GM06990 (cell line): Measurements from ENCODE around the gene NRM.
A peak's percentile ranks its signal among the peaks of the same experiment; 100 is the strongest.

ENCODE experiments used
- DNase-seq: peaks from one replicate; pipeline ENCODE4 v3.0.0-alpha.2; 2011; ENCODE audit not compliant: insufficient read length; ENCODE audit errors: extremely low read depth
- H3K27me3 ChIP-seq: replicated peaks from 2 replicates; pipeline ENCODE4 v1.6.0; 2011; ENCODE audit warnings: low read length; ENCODE audit not compliant: control insufficient read depth, insufficient read depth
- H3K36me3 ChIP-seq: 2 replicates; pipeline ENCODE4 v1.5.1; 2011; ENCODE audit warnings: low read length; ENCODE audit not compliant: control insufficient read depth, insufficient read depth
- H3K4me3 ChIP-seq: replicated peaks from 2 replicates; pipeline ENCODE4 v1.5.1; 2011; ENCODE audit warnings: low read depth, mild to moderate bottlenecking, control low read depth, low read length
- TF ChIP-seq, protein P1 (sequence below): IDR thresholded peaks from 2 replicates; pipeline ENCODE4 v1.5.1; 2011; ENCODE audit warnings: low read length, control low read depth, mild to moderate bottlenecking, inconsistent platforms; ENCODE audit not compliant: insufficient read depth, poor library complexity, severe bottlenecking

Gene NRM

DNA sequence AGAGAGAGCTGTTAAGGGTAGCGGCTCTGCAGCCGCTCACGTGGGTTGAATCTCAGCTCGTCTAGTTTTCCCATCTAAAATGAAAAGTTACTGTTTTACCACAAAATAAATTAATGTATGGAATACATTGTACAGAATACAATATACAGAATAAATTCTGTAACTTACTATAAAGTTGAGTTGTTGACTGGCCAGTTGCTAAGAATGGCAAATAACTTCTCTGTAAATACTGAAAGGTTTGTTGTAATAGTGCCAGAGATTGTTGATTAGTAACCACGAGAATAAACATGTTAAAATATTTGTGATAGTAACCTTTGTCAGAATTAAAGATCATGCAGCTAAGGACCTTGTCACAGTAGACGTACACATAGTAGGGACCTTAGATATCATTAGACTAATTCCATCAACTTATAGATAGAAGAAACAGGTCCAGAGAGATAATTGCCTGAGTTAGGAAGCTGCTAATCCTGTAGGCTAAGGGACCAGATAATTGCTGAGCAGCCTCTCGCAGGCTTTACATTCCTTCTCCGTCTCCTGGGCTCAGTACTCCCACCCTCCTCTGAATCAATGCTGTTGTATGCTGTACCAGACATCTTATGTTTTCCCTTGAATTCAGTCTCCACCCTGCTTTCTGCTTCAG lies 544 bp upstream of the NRM start:
- no peak for DNase-seq
- TF ChIP-seq, protein P1, sequence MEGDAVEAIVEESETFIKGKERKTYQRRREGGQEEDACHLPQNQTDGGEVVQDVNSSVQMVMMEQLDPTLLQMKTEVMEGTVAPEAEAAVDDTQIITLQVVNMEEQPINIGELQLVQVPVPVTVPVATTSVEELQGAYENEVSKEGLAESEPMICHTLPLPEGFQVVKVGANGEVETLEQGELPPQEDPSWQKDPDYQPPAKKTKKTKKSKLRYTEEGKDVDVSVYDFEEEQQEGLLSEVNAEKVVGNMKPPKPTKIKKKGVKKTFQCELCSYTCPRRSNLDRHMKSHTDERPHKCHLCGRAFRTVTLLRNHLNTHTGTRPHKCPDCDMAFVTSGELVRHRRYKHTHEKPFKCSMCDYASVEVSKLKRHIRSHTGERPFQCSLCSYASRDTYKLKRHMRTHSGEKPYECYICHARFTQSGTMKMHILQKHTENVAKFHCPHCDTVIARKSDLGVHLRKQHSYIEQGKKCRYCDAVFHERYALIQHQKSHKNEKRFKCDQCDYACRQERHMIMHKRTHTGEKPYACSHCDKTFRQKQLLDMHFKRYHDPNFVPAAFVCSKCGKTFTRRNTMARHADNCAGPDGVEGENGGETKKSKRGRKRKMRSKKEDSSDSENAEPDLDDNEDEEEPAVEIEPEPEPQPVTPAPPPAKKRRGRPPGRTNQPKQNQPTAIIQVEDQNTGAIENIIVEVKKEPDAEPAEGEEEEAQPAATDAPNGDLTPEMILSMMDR: no peak
- H3K36me3 ChIP-seq: no peaks in the 10 kb centered on the region
- peak overlapping the region; percentile 87 for H3K4me3 ChIP-seq
- no peaks in the 10 kb centered on the region for H3K27me3 ChIP-seq

GRCh38 chr6:30689985-30690384 lies 799 bp downstream of the NRM start:
- peak; percentile 22 for DNase-seq
- no peaks in the 10 kb centered on the region for H3K36me3 ChIP-seq
- TF ChIP-seq, protein P1: no peak
- peak overlapping the region; percentile 87 for H3K4me3 ChIP-seq
- H3K27me3 ChIP-seq: no peaks in the 10 kb centered on the region

DNA sequence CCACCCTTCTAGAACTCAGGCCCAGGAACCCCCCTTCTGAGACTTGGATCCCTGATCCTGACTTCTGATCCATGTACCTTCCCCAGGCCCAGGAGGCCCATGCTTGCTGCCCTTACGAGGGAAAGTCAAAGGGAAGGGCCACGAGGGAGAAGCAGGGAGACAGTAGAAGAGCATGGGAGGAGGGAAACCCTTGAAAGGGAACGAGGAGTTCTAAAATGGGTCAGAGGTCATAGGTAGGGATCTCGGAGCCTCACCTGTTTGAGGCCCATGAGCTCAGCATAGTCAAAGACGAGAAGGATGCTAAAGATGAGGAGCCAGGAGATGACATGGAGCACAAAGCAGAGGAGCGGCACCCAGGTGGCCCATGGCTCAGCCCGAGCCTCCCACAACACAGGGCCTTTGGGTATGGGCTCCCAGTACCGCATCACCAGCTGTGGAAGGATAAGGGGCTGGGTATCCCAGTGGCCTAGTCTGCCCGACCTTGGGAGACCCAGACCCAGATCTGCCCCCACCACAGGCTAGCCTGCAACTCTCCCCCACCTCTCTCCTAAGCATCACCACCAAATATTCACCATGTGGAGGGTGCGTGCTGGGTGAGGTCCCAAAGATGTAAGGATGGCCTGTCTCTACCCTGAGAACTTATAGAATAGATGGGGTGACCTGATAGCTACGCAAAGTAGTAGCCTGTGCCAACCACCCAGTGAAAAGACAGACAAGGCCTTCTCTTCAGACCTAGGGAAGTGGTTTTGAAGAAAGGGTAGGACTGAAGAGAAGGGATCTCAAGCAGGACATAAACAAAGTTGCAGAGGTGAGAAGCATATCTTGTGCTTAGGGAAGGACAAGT lies 1.5 kb downstream of the NRM start:
- Histone ChIP-seq H3K36me3 (no peaks in the 10 kb centered on the region), H3K27me3 (no peaks in the 10 kb centered on the region), H3K4me3 (peak overlapping the region; percentile 95)
- no peak for DNase-seq
- TF ChIP-seq, protein P1: no peak

DNA sequence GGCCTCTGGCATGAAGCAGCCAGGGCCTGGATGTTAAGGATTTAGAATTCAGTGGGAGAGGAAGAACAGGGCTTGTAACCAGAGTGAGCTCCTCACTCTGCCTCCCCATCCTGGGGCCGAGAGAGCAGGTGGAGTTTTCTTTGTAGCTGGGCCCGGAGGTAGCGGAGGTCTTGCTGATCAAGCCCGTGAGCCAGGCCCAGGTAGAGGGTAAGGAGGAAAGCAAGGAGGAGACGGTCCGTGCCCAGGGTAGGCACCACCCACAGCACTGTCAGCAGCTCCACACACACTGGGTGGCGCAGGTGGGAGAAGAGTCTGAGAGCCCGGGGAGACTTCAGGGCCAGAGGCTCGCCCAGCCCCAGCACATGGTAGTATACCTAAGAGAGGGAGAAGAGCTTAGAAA lies 2.2 kb downstream of the NRM start:
- Histone ChIP-seq H3K27me3 (no peaks in the 10 kb centered on the region), H3K36me3 (no peaks in the 10 kb centered on the region), H3K4me3 (peak overlapping the region; percentile 95)
- DNase-seq: peak; percentile 52
- TF ChIP-seq, protein P1: peak; percentile 31

DNA sequence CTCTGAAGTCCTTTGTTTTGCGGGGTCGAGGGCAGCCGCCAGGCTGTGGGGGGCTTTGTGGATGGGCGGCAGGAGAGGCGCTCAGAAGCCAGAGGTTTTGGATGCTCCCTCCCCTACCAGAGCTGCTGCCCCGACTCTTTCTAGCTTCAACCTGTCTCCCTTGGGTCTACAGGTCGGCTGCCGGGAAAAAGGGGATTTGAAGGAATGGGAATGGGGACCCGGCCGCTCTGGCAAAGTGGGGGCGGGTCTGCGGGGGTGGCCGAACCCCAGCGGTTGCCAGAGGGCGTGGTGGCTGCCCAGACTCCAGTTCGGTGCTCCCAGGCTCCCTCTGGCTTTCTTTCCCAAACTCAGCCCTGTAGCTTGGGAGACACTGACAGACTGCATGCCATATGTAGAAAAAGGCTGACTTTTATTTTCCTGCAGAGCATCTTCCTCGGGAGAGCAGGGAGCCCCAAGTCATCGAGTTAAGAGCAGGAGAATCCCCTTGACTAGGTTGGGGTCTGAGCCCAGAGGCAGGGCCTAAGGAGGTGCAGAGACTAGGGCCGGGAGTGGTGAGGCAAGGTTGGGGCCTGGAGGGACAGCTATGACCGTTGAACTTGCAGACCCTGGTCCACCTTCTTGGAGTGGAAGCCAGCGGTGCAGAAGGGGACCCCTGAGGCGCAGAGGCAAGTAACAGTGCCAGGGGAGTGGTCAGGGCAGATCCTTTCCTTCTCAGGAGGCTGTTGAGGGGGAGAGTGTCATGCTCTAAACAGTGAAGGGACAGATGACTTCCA lies 2.9 kb downstream of the NRM start:
- no peaks in the 10 kb centered on the region for H3K36me3 ChIP-seq
- DNase-seq: peak; percentile 44
- no peaks in the 10 kb centered on the region for H3K27me3 ChIP-seq
- H3K4me3 ChIP-seq: peak overlapping the region; percentile 95
- TF ChIP-seq, protein P1: no peak
